OCI-LY7 (cell line): ENCODE results near the gene BBC3.
"Not testable (repeated sequence)": the region's sequence is repeated elsewhere in the genome, so short reads cannot be mapped to it uniquely, and the experiment has no call there.

Experiments used
- CTCF ChIP-seq: fragments of 200-600 bp; sonication (generic); conservative IDR thresholded peaks from 2 replicates; pipeline ENCODE4 v1.5.1; 2014; ENCODE audit warnings: mild to moderate bottlenecking, antibody characterized with exemption, low read length, moderate library complexity, mixed read lengths
- EZH2phosphoT487 ChIP-seq: fragments of 200-600 bp; sonication (generic); IDR thresholded peaks from 2 replicates; pipeline ENCODE4 v1.6.1; 2018; ENCODE audit warnings: low read depth, borderline replicate concordance, mild to moderate bottlenecking, mixed run types, antibody characterized with exemption, low read length, moderate library complexity, mixed read lengths

- not testable (repeated sequence) for TF ChIP-seq CTCF, EZH2phosphoT487
Observed at GRCh38 chr19:47261946-47262793, 31.2 kb upstream of the BBC3 start.
